MM.1S (cell line): ENCODE results near the gene SHC1.

ENCODE experiments used
- DNase-seq: peaks from one replicate; pipeline ENCODE4 v3.0.0-alpha.2; 2015
- H2AFZ ChIP-seq: fragments of 300-600 bp; sonication (generic); 2 replicates; pipeline ENCODE4 v1.6.0; 2016; ENCODE audit warnings: antibody characterized with exemption, low read length
- H3F3A ChIP-seq: fragments of 300-600 bp; sonication (generic); 2 replicates; pipeline ENCODE4 v1.6.1; 2016; ENCODE audit warnings: mild to moderate bottlenecking, antibody characterized with exemption, low read length, moderate library complexity, mixed read lengths; ENCODE audit not compliant: insufficient read depth
- H3K27ac ChIP-seq: fragments of 300-600 bp; sonication (generic); 2 replicates; pipeline ENCODE4 v1.5.1; 2016; ENCODE audit warnings: mild to moderate bottlenecking, low read length
- H3K27me3 ChIP-seq: fragments of 300-600 bp; sonication (generic); replicated peaks from 2 replicates; pipeline ENCODE4 v1.6.0; 2016; ENCODE audit warnings: low read length; ENCODE audit not compliant: insufficient read depth
- H3K36me3 ChIP-seq: fragments of 300-600 bp; sonication (generic); replicated peaks from 2 replicates; pipeline ENCODE4 v1.6.1; 2016; ENCODE audit warnings: mild to moderate bottlenecking, low read length, mixed read lengths; ENCODE audit not compliant: insufficient read depth
- H3K4me1 ChIP-seq: fragments of 300-600 bp; sonication (generic); 2 replicates; pipeline ENCODE4 v1.6.1; 2016; ENCODE audit warnings: low read length, mixed read lengths
- H3K4me2 ChIP-seq: fragments of 300-600 bp; sonication (generic); 2 replicates; pipeline ENCODE4 v1.6.0; 2016; ENCODE audit warnings: low read depth, low read length
- H3K4me3 ChIP-seq: fragments of 300-600 bp; sonication (generic); 2 replicates; pipeline ENCODE4 v1.5.1; 2016; ENCODE audit warnings: low read length, mixed read lengths
- H3K79me2 ChIP-seq: fragments of 300-600 bp; sonication (generic); 2 replicates; pipeline ENCODE4 v1.6.1; 2016; ENCODE audit warnings: mixed run types, low read length, mixed read lengths
- H3K9ac ChIP-seq: fragments of 300-600 bp; sonication (generic); 2 replicates; pipeline ENCODE4 v1.6.1; 2016; ENCODE audit warnings: low read length, mixed read lengths
- H3K9me2 ChIP-seq: fragments of 300-600 bp; sonication (generic); replicated peaks from 2 replicates; pipeline ENCODE4 v1.6.1; 2016; ENCODE audit warnings: mild to moderate bottlenecking, low read length, mixed read lengths; ENCODE audit not compliant: insufficient read depth
- H3K9me3 ChIP-seq: fragments of 300-600 bp; sonication (generic); replicated peaks from 2 replicates; pipeline ENCODE4 v1.6.1; 2016; ENCODE audit warnings: mild to moderate bottlenecking, low read length, mixed read lengths; ENCODE audit not compliant: insufficient read depth
- H4K20me1 ChIP-seq: fragments of 300-600 bp; sonication (generic); 2 replicates; pipeline ENCODE4 v1.6.1; 2016; ENCODE audit warnings: mild to moderate bottlenecking, low read length, moderate library complexity, mixed read lengths; ENCODE audit not compliant: insufficient read depth
- EZH2 ChIP-seq: fragments of 300-600 bp; sonication (generic); optimal IDR thresholded peaks from 2 replicates; pipeline ENCODE3; 2017; ENCODE audit warnings: low read depth, mild to moderate bottlenecking, antibody characterized with exemption, low read length, mixed read lengths
- EZH2phosphoT487 ChIP-seq: fragments of 300-600 bp; sonication (generic); IDR thresholded peaks from 2 replicates; pipeline ENCODE4 v1.6.1; 2018; ENCODE audit warnings: antibody characterized with exemption, low read length
- TF ChIP-seq, protein P1 (sequence below): fragments of 300-600 bp; sonication (generic); IDR thresholded peaks from 2 replicates; pipeline ENCODE4 v1.5.1; 2016; ENCODE audit warnings: antibody characterized with exemption, low read length, mixed read lengths

Gene SHC1

DNA sequence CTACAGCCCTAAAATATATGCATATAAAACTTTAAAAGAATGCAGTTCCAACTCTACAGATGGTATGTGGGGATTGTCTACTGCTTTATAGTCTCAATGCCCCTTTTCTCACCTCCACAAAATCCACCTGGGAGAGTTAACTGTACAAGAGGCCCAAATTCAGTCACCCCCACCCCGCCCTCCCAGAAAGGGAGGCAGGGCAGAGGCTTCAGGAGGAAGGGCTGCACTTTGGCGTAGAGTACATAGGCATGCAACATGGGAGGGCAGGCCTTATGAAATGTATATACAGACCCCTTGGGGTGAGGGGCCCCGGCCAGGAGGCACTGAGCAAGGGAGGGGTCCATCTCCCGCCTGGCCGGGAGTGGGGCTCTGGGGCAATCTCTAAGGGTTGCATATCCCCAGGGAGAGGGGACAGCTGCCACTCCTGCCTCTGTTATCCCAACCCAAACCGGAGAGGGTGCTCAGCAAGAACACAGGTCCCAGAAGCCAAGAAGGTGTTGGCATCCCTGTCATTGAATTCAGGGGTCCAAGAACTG is 7.7 kb downstream of the SHC1 start:
- no peaks in the 10 kb centered on the region for H3K27me3 ChIP-seq
- H3K36me3 ChIP-seq: peaks cover 23% of the 10 kb centered on the region
- no peaks in the 10 kb centered on the region for H3K9me3 ChIP-seq
- H3K79me2 ChIP-seq: peaks cover 88% of the 10 kb centered on the region
- TF ChIP-seq EZH2 (no peak), EZH2phosphoT487 (no peak)
- peak overlapping the region; percentile 99; the same call in 1 of the 2 replicates for H3K9ac ChIP-seq
- peak overlapping the region; percentile 91; the same call in 1 of the 2 replicates for H3K27ac ChIP-seq
- peaks cover 16% of the 10 kb centered on the region; the same call in 1 of the 2 replicates for H3K4me1 ChIP-seq
- no peaks in the 10 kb centered on the region for H3K9me2 ChIP-seq
- peak overlapping the region; percentile 85 for H3K4me2 ChIP-seq
- DNase-seq: no peak
- H4K20me1 ChIP-seq: no peaks in the 10 kb centered on the region
- no peak overlapping the region for H2AFZ ChIP-seq
- peak overlapping the region; percentile 88 for H3K4me3 ChIP-seq
- peaks cover 42% of the 10 kb centered on the region for H3F3A ChIP-seq

- peak; percentile 81 for DNase-seq
- Histone ChIP-seq H3K27me3 (no peaks in the 10 kb centered on the region), H3K79me2 (peaks cover 85% of the 10 kb centered on the region), H3K9me2 (no peaks in the 10 kb centered on the region), H3K9ac (peak overlapping the region; percentile 99), H2AFZ (peak overlapping the region; percentile 54), H3K4me1 (peaks cover 16% of the 10 kb centered on the region; the same call in 1 of the 2 replicates), H4K20me1 (no peaks in the 10 kb centered on the region), H3K9me3 (no peaks in the 10 kb centered on the region), H3K36me3 (peaks cover 18% of the 10 kb centered on the region), H3K4me3 (peak overlapping the region; percentile 88), H3F3A (peaks cover 48% of the 10 kb centered on the region), H3K27ac (peak overlapping the region; percentile 91), H3K4me2 (peak overlapping the region; percentile 85)
- TF ChIP-seq, protein P1, sequence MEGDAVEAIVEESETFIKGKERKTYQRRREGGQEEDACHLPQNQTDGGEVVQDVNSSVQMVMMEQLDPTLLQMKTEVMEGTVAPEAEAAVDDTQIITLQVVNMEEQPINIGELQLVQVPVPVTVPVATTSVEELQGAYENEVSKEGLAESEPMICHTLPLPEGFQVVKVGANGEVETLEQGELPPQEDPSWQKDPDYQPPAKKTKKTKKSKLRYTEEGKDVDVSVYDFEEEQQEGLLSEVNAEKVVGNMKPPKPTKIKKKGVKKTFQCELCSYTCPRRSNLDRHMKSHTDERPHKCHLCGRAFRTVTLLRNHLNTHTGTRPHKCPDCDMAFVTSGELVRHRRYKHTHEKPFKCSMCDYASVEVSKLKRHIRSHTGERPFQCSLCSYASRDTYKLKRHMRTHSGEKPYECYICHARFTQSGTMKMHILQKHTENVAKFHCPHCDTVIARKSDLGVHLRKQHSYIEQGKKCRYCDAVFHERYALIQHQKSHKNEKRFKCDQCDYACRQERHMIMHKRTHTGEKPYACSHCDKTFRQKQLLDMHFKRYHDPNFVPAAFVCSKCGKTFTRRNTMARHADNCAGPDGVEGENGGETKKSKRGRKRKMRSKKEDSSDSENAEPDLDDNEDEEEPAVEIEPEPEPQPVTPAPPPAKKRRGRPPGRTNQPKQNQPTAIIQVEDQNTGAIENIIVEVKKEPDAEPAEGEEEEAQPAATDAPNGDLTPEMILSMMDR: no peak
- TF ChIP-seq EZH2phosphoT487: no peak
- no peak for TF ChIP-seq EZH2
These were observed 8.3 kb downstream of the SHC1 start for GRCh38 chr1:154962156-154962749.

DNA sequence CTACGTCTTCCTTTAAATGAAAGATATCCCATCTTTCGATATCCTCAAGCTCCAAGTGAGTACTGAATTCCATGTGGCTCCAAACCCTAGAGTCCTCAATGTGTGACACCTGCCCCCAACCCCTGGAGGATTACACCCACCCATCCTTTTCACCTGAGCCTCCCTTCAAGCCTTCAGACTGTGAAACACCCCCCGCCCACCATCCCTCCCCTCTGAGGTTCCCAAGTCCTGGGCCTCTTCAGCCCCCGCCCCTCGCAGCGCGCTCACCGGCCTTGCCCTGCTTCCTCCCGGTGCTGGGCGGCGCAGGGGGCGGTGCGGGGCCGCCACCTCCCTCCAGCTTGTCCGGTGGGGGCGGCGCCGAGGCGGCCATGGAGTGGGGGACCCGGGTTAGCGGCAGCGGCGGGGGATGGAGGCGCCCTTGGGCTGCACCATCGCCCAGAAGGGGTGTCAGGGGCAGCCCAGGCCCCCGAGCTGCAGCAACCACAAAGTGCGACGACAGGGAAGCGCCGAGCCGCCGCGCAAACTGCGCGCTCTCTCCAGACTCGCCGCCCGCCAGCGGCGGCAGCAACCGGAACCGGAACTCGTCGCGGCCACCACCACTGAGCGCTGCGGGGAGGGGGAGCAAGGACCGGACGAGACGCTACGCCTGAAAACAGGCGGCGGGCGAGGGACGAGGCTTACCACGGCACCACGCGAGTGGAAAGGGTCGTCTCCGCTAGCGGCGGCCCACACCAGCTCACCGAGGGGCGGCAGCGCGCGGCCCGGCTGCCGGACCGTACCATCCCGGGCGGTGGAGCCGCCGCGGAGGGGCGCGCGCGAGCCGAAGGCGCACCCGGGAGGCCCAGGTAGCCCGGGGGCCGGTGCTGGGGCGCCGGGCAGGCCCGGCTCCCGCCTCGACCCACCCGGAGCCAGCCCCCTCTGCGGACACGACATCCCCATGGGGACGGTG is 9.1 kb downstream of the SHC1 start, which contains the start of gene PYGO2:
PYGO2 (minus strand) TSS at position 576 of the 949 bp plus-strand sequence; CDS start at position 370, 206 bp downstream.
- H3K36me3 ChIP-seq: peaks cover 14% of the 10 kb centered on the region

More for the DNA sequence above, 9.1 kb downstream of the SHC1 start, which contains the start of gene PYGO2:
- DNase-seq: peak; percentile 91
- no peaks in the 10 kb centered on the region for H4K20me1 ChIP-seq
- peaks cover 77% of the 10 kb centered on the region for H3K79me2 ChIP-seq
- peak within 1 kb of the TSS; percentile 68 for H2AFZ ChIP-seq
- H3K9me2 ChIP-seq: no peaks in the 10 kb centered on the region
- no peaks in the 10 kb centered on the region for H3K27me3 ChIP-seq
- H3K27ac ChIP-seq: peak within 1 kb of the TSS; percentile 91
- H3K4me2 ChIP-seq: peak within 1 kb of the TSS; percentile 85
- H3K4me1 ChIP-seq: peaks cover 22% of the 10 kb centered on the region
- TF ChIP-seq EZH2 (no peak), EZH2phosphoT487 (no peak)
- TF ChIP-seq, protein P1: peak; percentile 62
- no peaks in the 10 kb centered on the region for H3K9me3 ChIP-seq
- peak within 1 kb of the TSS; percentile 99 for H3K9ac ChIP-seq
- peaks cover 56% of the 10 kb centered on the region for H3F3A ChIP-seq
- H3K4me3 ChIP-seq: peak within 1 kb of the TSS; percentile 88
